Peyer's patch (tissue), 4 donors: ENCODE measurements around the gene VGLL4. TPM values are rescaled to one million over a fixed set of nuclear protein-coding genes. Genes with fewer than 3 reads are reported as not detected.

Source experiments
- DNase-seq, 3 donors: peaks; one replicate each; pipeline ENCODE4 v3.0.0-alpha.2; 2017 to 2019
- H3K27ac ChIP-seq, 4 donors: fragments of 200-600 bp; sonication (generic); one replicate each; pipeline ENCODE4 v1.5.1; 2016 to 2019
- H3K27me3 ChIP-seq, 2 donors: fragments of 200-600 bp; sonication (generic); one replicate each; pipeline ENCODE4 v1.5.1; 2019
- H3K36me3 ChIP-seq, 3 donors: fragments of 200-600 bp; sonication (generic); one replicate each; pipeline ENCODE4 v1.5.1; 2016 to 2019
- H3K4me1 ChIP-seq, 4 donors: fragments of 200-600 bp; sonication (generic); one replicate each; pipeline ENCODE4 v1.5.1; 2016 to 2019
- H3K4me3 ChIP-seq, 4 donors: fragments of 200-600 bp; sonication (generic); 1 replicate in 3 of 4; 2 replicates in 1 of 4; pipeline ENCODE4 v1.5.1; 2016 to 2019; ENCODE audit warnings: mild to moderate bottlenecking in 1 of 4
- H3K9me3 ChIP-seq, 4 donors: fragments of 200-600 bp; sonication (generic); one replicate each; pipeline ENCODE4 v1.5.1; 2016 to 2019; ENCODE audit warnings: mild to moderate bottlenecking in 1 of 4
- CTCF ChIP-seq, 6 experiments: fragments of 450-650 bp in 4 of 6; fragments of 200-600 bp in 2 of 6; sonication (generic) in 1 of 6; IDR thresholded peaks; one replicate each; pipeline ENCODE4 v1.5.1; 2017 to 2019; ENCODE audit warnings: antibody characterized with exemption in 6 of 6, mild to moderate bottlenecking in 3 of 6, moderate library complexity in 1 of 6
- POLR2A ChIP-seq, 2 donors: fragments of 450-650 bp; IDR thresholded peaks; one replicate each; pipeline ENCODE4 v1.5.1; 2017; ENCODE audit warnings: antibody characterized with exemption in 2 of 2, mild to moderate bottlenecking in 2 of 2, moderate library complexity in 2 of 2
- small RNA-seq, 2 donors: library from RNA; depleted of rRNA; stranded (forward); fragments of <200 nt; gene quantifications; one replicate each; pipeline ENCODE3, GENCODE V24; 2016
- total RNA-seq, 4 donors: library from RNA; depleted of rRNA; stranded (reverse); fragments of >200 nt; gene quantifications; one replicate each; pipeline ENCODE4 v1.1.0, GENCODE V29; 2016

Gene VGLL4
- total RNA-seq, 4 donors from 2014 or later, result 41.7 to 66.7 (median 59.4) TPM

GRCh38 chr3:11509173-11510000, 134.3 kb downstream of the VGLL4 start:
- Histone ChIP-seq H3K27me3 (no peaks in the 10 kb centered on the region), H3K9me3 (no peaks in the 10 kb centered on the region), H3K4me1 (peaks cover 0 to 23% (median 0%) of the 10 kb centered on the region in 4 donors), H3K4me3 (no peak overlapping the region), H3K27ac (peak overlapping the region; percentile 16 to 70 (median 50)), H3K36me3 (no peaks in the 10 kb centered on the region)
- peak in 2 of 3 donors; percentile 25 to 74 for DNase-seq
- TF ChIP-seq POLR2A (IDR thresholded peaks at IDR 0.05) (no peak), CTCF (IDR thresholded peaks at IDR 0.05) (peak in 2 of 6 experiments; percentile 9 to 19)

- TF ChIP-seq POLR2A (IDR thresholded peaks at IDR 0.05) (no peak), CTCF (IDR thresholded peaks at IDR 0.05) (no peak)
- Histone ChIP-seq H3K4me3 (no peak overlapping the region), H3K27me3 (no peaks in the 10 kb centered on the region), H3K4me1 (peaks cover 0 to 15% (median 0%) of the 10 kb centered on the region in 4 donors), H3K9me3 (no peaks in the 10 kb centered on the region), H3K27ac (peak overlapping the region; percentile 16 to 70 (median 51)), H3K36me3 (no peaks in the 10 kb centered on the region)
- no peak for DNase-seq
These were observed 135.2 kb downstream of the VGLL4 start for GRCh38 chr3:11508346-11509172.

GRCh38 chr3:11507719-11508118, 136.0 kb downstream of the VGLL4 start:
- no peaks in the 10 kb centered on the region for H3K36me3 ChIP-seq
- no peaks in the 10 kb centered on the region for H3K9me3 ChIP-seq
- DNase-seq, result no peak
- H3K27ac ChIP-seq, result peak overlapping the region in 2 of 4 donors; percentile 43 to 70
- TF ChIP-seq CTCF (IDR thresholded peaks at IDR 0.05) (no peak), POLR2A (IDR thresholded peaks at IDR 0.05) (no peak)
- H3K4me1 ChIP-seq, result peaks cover 0 to 10% (median 0%) of the 10 kb centered on the region in 4 donors
- H3K27me3 ChIP-seq, result no peaks in the 10 kb centered on the region
- no peak overlapping the region for H3K4me3 ChIP-seq

Small RNA genes within 50 kb of the gene (small RNA-seq; reads per million reads assigned to genes)
- 0 reads per million in 2 donors for gene AC022001.1

Other genes starting within 250 kb of the VGLL4 start
- 10 to 100 TPM in 3 of 4 donors, 1 to 10 TPM in 1; 9.1 to 56.9 (median 24.1) TPM for gene TAMM41, start 203.0 kb upstream of the VGLL4 start, total RNA-seq